C4-2B (cell line): ENCODE results near the gene RTKN2.

Experiments
- ZFX ChIP-seq: fragments of 450-650 bp; IDR thresholded peaks from 2 replicates; pipeline ENCODE4 v1.6.1; 2017
- TF ChIP-seq, protein P1 (sequence below): fragments of 450-650 bp; conservative IDR thresholded peaks from 2 replicates; pipeline ENCODE4 v1.5.1; 2017; ENCODE audit warnings: mild to moderate bottlenecking

DNA sequence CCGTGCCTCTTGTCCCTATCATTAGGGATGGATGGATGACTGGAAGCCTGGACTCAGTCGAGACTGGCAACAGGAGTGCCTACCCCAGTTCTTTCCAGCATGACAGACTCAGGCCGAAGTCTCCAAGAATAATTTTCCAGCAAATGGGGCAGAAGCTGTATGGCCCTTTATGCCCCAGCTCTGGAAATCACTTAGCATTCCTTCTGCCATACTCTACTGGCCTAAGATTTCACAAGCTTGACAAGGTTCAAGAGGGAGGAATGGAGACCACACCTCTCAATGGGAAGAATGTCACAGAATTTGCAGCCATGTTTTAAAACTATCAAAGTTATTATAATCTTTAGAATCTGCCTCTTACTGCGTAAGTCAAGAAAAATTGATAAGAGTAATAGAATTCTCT is 39.0 kb upstream of the RTKN2 start:
- TF ChIP-seq, protein P1, sequence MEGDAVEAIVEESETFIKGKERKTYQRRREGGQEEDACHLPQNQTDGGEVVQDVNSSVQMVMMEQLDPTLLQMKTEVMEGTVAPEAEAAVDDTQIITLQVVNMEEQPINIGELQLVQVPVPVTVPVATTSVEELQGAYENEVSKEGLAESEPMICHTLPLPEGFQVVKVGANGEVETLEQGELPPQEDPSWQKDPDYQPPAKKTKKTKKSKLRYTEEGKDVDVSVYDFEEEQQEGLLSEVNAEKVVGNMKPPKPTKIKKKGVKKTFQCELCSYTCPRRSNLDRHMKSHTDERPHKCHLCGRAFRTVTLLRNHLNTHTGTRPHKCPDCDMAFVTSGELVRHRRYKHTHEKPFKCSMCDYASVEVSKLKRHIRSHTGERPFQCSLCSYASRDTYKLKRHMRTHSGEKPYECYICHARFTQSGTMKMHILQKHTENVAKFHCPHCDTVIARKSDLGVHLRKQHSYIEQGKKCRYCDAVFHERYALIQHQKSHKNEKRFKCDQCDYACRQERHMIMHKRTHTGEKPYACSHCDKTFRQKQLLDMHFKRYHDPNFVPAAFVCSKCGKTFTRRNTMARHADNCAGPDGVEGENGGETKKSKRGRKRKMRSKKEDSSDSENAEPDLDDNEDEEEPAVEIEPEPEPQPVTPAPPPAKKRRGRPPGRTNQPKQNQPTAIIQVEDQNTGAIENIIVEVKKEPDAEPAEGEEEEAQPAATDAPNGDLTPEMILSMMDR = no peak
- no peak for TF ChIP-seq ZFX
